Astrocyte of the spinal cord (primary cell): ENCODE results near the gene BDKRB1.

Experiments
- DNase-seq: peaks from one replicate; pipeline ENCODE4 v3.0.0; 2011; ENCODE audit warnings: low read depth, low spot score
- H3K4me3 ChIP-seq: 2 replicates; pipeline ENCODE4 v1.5.1; 2011; ENCODE audit warnings: low read depth, mild to moderate bottlenecking, low read length, moderate library complexity
- CTCF ChIP-seq: IDR thresholded peaks from 2 replicates; pipeline ENCODE4 v1.5.1; 2012; ENCODE audit warnings: low read depth, mild to moderate bottlenecking, low read length, inconsistent platforms
- in situ Hi-C: cut with HindIII; loops from 2 replicates; pipeline ENCODE4 v1.10.0; 2017; ENCODE audit warnings: low sequenced_read_pairs

BDKRB1 gene

GRCh38 chr14:96213871-96214465, 42.0 kb upstream of the BDKRB1 start:
- no peak overlapping the region for H3K4me3 ChIP-seq
- in situ Hi-C loops, result no loop called here
- no peak for TF ChIP-seq CTCF
- no peak for DNase-seq

- no peak for DNase-seq
- in situ Hi-C loops, result no loop called here
- no peak for TF ChIP-seq CTCF
- H3K4me3 ChIP-seq, result no peak overlapping the region
These were observed 41.2 kb upstream of the BDKRB1 start for GRCh38 chr14:96214793-96215192.

- in situ Hi-C loops, result no loop called here
These were observed 40.4 kb upstream of the BDKRB1 start for GRCh38 chr14:96215452-96216244.

GRCh38 chr14:96216627-96217026, 39.4 kb upstream of the BDKRB1 start:
- DNase-seq, result no peak
- TF ChIP-seq CTCF, result no peak
- in situ Hi-C loops, result no loop called here
- no peak overlapping the region for H3K4me3 ChIP-seq

More at GRCh38 chr14:96215452-96216244, 40.4 kb upstream of the BDKRB1 start:
- no peak for DNase-seq
- no peak overlapping the region for H3K4me3 ChIP-seq
- TF ChIP-seq CTCF, result no peak

GRCh38 chr14:96217376-96217913, 38.6 kb upstream of the BDKRB1 start:
- TF ChIP-seq CTCF, result no peak
- in situ Hi-C loops, result no loop called here
- H3K4me3 ChIP-seq, result no peak overlapping the region
- no peak for DNase-seq

GRCh38 chr14:96221109-96221650, 34.8 kb upstream of the BDKRB1 start:
- H3K4me3 ChIP-seq, result no peak overlapping the region
- DNase-seq, result no peak
- in situ Hi-C loops, result no loop called here
- TF ChIP-seq CTCF, result no peak
